HG02623 (cell line): ENCODE data around the gene FOXJ2.
"Not testable (repeated sequence)": the region's sequence is repeated elsewhere in the genome, so short reads cannot be mapped to it uniquely, and the experiment has no call there.

Experiments
- ATAC-seq: cut with Tn5 transposase; IDR thresholded peaks from one replicate; pipeline ENCODE4 v1.9.1; 2021; ENCODE audit warnings: moderate library complexity; ENCODE audit not compliant: unreplicated experiment

The FOXJ2 gene

GRCh38 chr12:8058506-8058905 is 26.0 kb downstream of the FOXJ2 start:
- ATAC-seq: no peak

- no peak for ATAC-seq
These were observed 31.6 kb downstream of the FOXJ2 start for GRCh38 chr12:8064131-8064530.

- ATAC-seq: no peak
These were observed 33.6 kb downstream of the FOXJ2 start, which contains the start of gene C3AR1 for GRCh38 chr12:8065991-8066594. Gene C3AR1, minus strand, starts transcription at chr12:8066359. Its CDS starts 6,174 bp downstream, at chr12:8060185.

- ATAC-seq: no peak
These were observed 37.1 kb downstream of the FOXJ2 start for GRCh38 chr12:8069582-8069981.

GRCh38 chr12:8071820-8072219 is 39.3 kb downstream of the FOXJ2 start:
- ATAC-seq: not testable (repeated sequence)

- ATAC-seq: no peak
These were observed 43.4 kb downstream of the FOXJ2 start for GRCh38 chr12:8075935-8076334.

- ATAC-seq: no peak
These were observed 43.9 kb downstream of the FOXJ2 start for GRCh38 chr12:8076366-8076765.

GRCh38 chr12:8077207-8077606 is 44.7 kb downstream of the FOXJ2 start:
- no peak for ATAC-seq

- no peak for ATAC-seq
These were observed 45.9 kb downstream of the FOXJ2 start for GRCh38 chr12:8078398-8078797.

GRCh38 chr12:8078916-8079315 is 46.4 kb downstream of the FOXJ2 start:
- no peak for ATAC-seq

- no peak for ATAC-seq
These were observed 47.6 kb downstream of the FOXJ2 start for GRCh38 chr12:8080120-8080519.

GRCh38 chr12:8081251-8081920 is 48.9 kb downstream of the FOXJ2 start:
- ATAC-seq: no peak

GRCh38 chr12:8082808-8083100 is 50.2 kb downstream of the FOXJ2 start:
- ATAC-seq: no peak

GRCh38 chr12:8084351-8084750 is 51.8 kb downstream of the FOXJ2 start:
- ATAC-seq: not testable (repeated sequence)

- ATAC-seq: no peak
These were observed 55.1 kb downstream of the FOXJ2 start for GRCh38 chr12:8087666-8088065.

- peak; percentile 66 for ATAC-seq
These were observed 56.1 kb downstream of the FOXJ2 start for GRCh38 chr12:8088574-8088973.

- ATAC-seq: not testable (repeated sequence)
These were observed 56.8 kb downstream of the FOXJ2 start for GRCh38 chr12:8089277-8089676.

GRCh38 chr12:8089716-8090115 is 57.2 kb downstream of the FOXJ2 start:
- ATAC-seq: no peak

GRCh38 chr12:8093291-8093690 is 60.8 kb downstream of the FOXJ2 start:
- ATAC-seq: no peak

- no peak for ATAC-seq
These were observed 63.9 kb downstream of the FOXJ2 start for GRCh38 chr12:8096281-8096915.

GRCh38 chr12:8099235-8099634 is 66.7 kb downstream of the FOXJ2 start:
- ATAC-seq: no peak
